ENCODE results near the gene CST9.

DNA sequence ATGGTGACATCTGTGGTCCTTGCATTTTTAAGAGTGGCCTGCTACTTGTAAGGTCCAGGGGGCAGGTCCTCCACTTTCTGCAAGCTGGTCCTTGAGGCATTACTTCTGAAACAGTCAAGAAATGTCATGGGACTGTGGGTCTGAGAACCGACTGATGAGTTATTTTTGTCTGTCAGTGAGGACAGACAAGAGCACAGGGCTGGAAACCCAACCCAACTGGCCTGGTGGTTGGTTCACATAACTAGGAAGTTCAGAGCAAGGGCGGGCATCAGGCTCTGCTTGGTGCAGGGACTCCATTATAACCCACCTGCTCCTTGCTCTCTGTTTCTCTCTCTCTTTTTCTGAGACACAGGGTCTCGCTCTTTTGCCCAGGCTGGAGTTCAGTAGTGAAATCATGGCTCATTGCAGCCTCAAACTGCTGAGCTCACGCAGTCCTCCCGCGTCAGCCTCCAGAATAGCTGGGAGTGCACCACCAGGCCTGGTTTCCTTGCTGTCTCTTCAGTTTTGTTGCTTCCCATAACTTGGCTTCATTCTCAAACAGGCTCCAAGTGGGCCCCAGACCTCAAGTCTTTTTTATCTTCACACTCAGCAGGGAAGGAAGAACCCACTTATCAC lies 22.8 kb upstream of the CST9 start:
- TF ChIP-seq CTCF (IDR thresholded peaks at IDR 0.05) (no peak), EP300 (IDR thresholded peaks at IDR 0.05) (no peak)

Data from suprapubic skin (tissue), 3 donors.